NCI-H1092 treated with DMSO at 0.1 percent for 48 hours (cell line): ENCODE results near the gene IL1RL2.

Experiments
- DNase-seq: peaks from one replicate; lab custom pipeline; 2025; lab: John Stamatoyannopoulos, UW

IL1RL2 gene

DNA sequence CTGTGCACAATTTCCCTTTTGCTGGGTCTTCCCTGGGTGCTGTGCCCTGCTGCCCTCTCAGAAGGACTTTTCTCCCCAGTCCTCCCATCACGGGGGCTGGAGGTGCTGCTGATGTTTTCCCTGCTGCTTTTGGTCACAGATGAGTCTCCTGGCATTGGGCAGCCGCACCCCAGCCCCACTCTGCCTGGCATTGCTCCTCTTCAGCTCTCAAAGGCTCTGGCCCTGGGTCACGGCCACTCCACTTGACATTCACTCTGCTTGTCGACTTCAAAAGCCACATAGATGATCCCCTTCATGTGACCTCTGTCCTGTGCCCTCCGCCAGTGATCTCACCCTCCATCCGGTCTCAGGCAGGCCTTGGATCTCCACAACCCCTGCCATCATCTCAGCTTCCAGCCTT lies 81.0 kb downstream of the IL1RL2 start:
- no peak for DNase-seq

GRCh38 chr2:102268510-102269199 lies 81.8 kb downstream of the IL1RL2 start:
- DNase-seq = no peak

GRCh38 chr2:102269200-102269524 lies 82.3 kb downstream of the IL1RL2 start:
- DNase-seq = no peak

- DNase-seq = no peak
These were observed 85.0 kb downstream of the IL1RL2 start for GRCh38 chr2:102271844-102272243.

GRCh38 chr2:102273619-102274211 lies 86.9 kb downstream of the IL1RL2 start:
- no peak for DNase-seq

DNA sequence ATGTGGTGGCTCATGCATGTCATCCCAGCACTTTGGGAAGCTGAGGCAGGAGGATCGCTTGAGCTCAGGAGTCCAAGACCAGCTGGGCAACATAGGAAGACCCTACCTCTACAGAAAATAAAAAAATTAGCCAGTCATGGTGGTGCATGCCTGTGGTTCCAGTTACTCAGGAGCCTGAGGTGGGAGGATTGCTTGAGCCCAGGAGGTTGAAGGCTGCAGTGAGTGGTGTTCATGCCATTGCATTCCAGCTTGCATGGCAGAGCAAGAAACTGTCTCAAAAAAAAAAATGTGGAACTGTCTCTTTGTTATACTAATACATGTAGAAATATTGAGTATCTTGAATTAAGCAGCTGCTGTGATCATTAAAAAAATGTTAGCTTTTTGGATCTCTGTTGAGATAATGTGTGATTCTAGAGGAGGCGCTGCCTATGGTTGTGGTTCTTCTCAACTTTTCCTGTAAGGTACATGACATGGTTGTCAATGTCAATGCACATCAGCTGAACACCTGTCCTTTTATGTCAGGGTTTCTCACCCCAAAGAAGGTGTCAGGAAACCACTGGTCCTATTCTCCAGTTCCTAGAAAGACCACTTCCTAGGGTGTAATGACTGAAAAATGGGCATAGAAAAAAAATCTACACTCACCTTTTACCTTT lies 89.9 kb downstream of the IL1RL2 start:
- DNase-seq = no peak

- DNase-seq = no peak
These were observed 90.4 kb downstream of the IL1RL2 start for GRCh38 chr2:102277202-102277700.

DNA sequence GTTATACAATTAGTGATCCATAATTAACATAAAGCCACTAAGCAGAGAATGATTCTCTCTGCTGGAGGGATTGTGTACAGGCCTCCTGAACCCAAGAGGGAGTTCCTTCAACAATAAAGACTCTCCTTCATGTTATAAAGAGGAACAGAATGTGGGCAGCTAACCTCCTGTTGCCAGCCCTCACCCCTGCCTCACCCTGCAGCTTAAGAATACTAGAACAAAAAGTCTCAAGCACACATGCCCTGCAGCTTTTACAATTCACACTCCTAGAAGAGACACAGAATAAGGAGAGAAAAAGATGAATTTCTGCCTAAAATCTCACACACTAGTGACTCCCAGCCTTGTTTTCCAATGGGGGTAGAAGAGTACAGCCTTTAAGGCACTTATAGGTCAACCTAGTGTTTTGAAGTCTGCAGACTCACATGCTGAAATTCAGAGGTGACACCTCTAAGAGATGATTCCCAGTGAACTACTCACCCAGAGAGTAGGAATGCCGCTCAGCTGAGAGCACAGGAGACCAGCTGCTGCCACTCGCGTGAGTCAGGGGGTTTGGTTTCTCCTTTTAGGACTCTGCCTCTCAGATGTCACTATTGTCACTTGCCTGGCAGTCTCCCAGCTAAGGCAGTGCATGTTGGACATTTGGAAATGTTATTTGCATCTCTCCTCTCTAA lies 92.0 kb downstream of the IL1RL2 start:
- DNase-seq = no peak

DNA sequence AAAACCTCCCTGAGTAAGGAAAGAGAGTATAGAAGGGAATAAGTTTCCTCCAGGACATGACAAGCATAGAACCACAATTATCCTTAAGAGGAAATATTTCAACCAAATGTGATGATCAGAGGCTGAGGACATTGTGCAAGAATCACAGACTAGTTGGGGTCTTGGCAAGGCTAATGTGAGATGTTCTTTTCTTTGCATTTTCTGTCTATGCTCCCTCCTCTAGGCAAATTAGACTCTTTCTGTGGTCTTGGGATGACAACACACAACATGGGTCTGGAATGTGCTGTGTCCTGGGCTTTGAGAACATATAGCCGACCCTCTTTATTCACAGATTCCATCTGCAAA lies 92.5 kb downstream of the IL1RL2 start:
- DNase-seq = no peak

DNA sequence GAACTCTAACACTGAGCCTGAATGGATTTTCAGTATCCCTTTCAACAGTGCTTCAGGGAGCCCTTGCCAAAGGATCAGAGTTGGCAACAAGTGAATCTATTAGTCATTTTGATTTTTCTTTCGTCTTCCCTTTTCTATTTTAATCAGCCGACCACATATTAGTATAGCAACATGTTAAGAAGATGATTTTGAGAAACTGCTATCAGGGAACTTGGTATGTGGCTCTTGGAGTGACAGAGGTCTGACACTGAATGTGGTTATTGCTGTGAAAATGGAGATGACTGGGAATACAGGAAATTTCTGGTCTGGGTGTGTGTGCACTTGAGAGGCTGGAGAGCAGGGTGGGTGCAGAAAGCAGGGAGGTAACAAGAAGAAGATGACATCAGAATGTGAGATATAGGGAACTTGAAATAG lies 95.9 kb downstream of the IL1RL2 start:
- DNase-seq = no peak

DNA sequence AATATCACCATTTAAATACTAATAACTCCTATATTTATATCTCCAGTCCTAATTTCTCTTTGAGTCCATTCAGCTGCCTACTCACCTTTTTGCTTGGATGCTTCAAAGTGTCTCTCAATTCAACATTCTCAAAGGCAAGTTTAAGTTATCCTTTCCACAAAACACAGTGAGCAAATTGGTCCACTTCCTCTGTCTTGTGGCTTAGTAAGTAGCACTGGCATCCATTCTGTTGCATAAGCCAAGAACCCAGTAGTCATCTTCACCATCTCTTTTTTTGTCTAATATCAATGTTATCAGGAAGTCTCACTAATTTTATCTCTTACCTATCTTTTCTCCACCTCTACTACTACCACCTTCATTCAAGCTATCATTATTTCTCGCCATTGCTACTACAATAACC lies 97.2 kb downstream of the IL1RL2 start:
- no peak for DNase-seq

DNA sequence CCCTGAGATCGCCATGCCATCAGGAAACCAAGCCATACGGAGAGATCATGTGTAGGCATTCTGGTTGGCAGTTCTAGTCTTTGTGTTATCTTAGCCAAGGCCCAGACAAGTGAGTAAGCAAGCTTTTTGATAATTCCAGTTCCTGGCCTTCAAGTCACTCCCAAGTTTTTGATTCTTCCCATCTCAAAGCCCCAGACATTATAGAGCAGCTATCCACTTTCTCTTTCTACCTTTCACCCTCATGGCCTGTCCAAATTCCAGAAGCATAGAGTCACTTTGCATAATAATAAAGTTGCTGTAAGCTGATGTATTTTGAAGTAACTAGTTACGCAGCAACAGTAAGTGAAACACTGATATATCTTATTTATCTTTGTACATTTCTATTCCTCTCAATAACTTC lies 97.8 kb downstream of the IL1RL2 start:
- DNase-seq = no peak

DNA sequence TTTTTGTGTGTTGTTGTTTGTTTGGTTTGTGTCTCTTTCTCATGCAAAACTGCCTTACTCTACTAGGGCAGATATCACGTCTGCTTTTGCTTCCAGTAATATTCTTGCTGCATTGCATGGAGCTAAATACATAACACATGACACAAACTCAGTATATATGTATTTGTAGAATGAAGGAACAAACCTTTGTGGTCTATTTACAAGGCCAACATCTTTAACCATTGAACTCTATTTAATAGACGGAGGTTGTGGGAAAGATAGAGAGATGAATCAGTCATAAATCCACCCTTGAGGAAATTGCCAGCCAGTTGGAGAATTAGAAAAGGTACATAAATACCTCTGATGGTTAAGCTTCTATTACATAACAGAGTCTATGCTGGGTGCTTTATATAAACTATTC lies 98.5 kb downstream of the IL1RL2 start:
- no peak for DNase-seq

GRCh38 chr2:102286041-102286440 lies 99.2 kb downstream of the IL1RL2 start:
- DNase-seq = no peak

GRCh38 chr2:102289129-102289528 lies 102.3 kb downstream of the IL1RL2 start:
- no peak for DNase-seq
